Skeletal muscle satellite cell (primary cell): Measurements from ENCODE around the gene DET1. TPM values are rescaled to one million over a fixed set of nuclear protein-coding genes. Genes with fewer than 3 reads are reported as not detected.
A peak's percentile ranks its signal among the peaks of the same experiment; 100 is the strongest.

Experiments used
- H3K27me3 ChIP-seq: 2 replicates; pipeline ENCODE4 v1.7.0; 2013; ENCODE audit warnings: low read length; ENCODE audit not compliant: control insufficient read depth, insufficient read depth
- H3K36me3 ChIP-seq: 2 replicates; pipeline ENCODE4 v1.7.0; 2013; ENCODE audit warnings: mild to moderate bottlenecking, control low read depth, low read length; ENCODE audit not compliant: insufficient read depth
- H3K4me1 ChIP-seq: 2 replicates; pipeline ENCODE4 v1.7.0; 2013; ENCODE audit warnings: low read length; ENCODE audit not compliant: control insufficient read depth, insufficient read depth
- H3K4me2 ChIP-seq: 2 replicates; pipeline ENCODE4 v1.7.0; 2013; ENCODE audit warnings: mild to moderate bottlenecking, low read length
- H3K4me3 ChIP-seq: 2 replicates; pipeline ENCODE4 v1.7.0; 2013; ENCODE audit warnings: low read length
- H3K9ac ChIP-seq: 2 replicates; pipeline ENCODE4 v1.7.0; 2013; ENCODE audit warnings: mild to moderate bottlenecking, low read depth, low read length, moderate library complexity
- H3K9me3 ChIP-seq: replicated peaks from 2 replicates; pipeline ENCODE4 v1.7.0; 2013; ENCODE audit warnings: mild to moderate bottlenecking, control low read depth, low read length
- total RNA-seq: library from RNA; depleted of rRNA; stranded (reverse); fragments of >200 nt; gene quantifications from 2 replicates; pipeline ENCODE4 v1.2.3, GENCODE V29; 2012; rRNA removed

Gene DET1
- total RNA-seq = 6.6 and 7.6 TPM in 2 replicates

DNA sequence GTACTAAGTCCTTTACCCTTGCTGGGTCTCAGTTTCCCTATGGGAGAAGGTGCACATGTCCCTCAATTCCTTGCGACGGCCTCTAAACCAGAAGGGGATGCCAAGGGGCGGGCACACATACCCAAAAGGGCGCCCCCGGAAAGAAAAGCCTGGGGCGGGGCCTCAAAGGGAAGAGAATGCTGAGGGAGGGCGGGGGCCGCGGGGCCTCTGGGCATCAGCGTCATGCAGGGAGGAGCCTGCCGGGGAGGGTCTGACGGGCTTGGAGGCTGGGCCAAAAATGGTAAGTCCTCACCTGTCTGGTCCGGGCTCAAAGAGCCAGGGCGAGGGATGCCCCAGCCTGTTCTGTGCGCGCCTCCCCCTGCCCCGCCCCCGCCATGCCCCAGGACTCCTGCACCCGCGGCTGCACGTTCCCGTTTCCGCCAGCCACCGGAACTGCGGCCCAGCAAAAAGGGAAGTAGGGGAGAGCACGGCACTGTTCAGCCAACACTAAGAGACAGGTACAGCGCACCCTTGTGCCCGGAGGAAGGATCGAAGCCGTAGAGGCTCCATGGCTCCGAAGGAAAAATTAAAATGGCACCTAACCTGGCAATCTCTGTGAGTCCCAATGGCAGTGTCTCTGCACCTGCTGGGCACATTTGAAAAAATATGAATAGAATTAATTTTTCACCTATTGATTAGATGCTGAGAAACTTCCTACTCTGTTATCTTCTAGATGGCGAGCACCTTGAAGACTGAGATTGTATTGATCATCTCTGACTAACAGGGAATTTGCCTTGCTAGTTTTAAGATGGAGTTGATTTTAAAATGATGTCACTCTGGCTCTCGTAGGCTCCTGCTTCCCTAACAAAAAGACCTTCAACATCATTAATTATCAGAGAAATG lies at the start of gene DET1:
TSS of gene DET1 (minus strand) at position 434 of the 882 bp plus-strand sequence. CDS start 14,976 bp downstream, outside the sequence.
- peaks cover 4% of the 10 kb centered on the region for H3K4me1 ChIP-seq
- H3K36me3 ChIP-seq = no peaks in the 10 kb centered on the region
- H3K9ac ChIP-seq = peak within 1 kb of the TSS; percentile 88
- no peaks in the 10 kb centered on the region for H3K27me3 ChIP-seq
- H3K4me2 ChIP-seq = peak within 1 kb of the TSS; percentile 82
- H3K9me3 ChIP-seq = no peaks in the 10 kb centered on the region
- peak within 1 kb of the TSS; percentile 77 for H3K4me3 ChIP-seq

DNA sequence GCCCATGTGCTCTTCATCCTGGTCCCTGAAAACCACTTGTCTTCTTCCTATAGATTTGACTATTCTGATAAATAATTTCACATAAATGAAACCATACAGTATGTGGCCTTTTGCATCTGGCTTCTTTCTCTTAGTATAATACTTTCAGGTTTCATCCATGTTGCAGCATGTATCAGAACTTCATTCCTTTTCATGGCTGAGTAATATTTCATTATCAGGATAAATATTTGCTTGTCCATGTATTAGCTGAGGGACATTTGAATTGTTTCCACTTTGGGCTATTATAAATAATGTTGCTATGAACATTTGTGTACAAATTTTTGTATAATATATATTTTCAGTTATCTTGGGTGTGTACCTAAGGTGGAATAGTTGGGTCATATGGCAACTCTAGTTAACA lies 44.9 kb upstream of the DET1 start:
- H3K27me3 ChIP-seq = peaks cover 7% of the 10 kb centered on the region
- H3K9me3 ChIP-seq = no peaks in the 10 kb centered on the region
- no peak overlapping the region for H3K4me3 ChIP-seq
- H3K4me1 ChIP-seq = no peaks in the 10 kb centered on the region
- H3K9ac ChIP-seq = no peak overlapping the region
- no peaks in the 10 kb centered on the region for H3K36me3 ChIP-seq
- H3K4me2 ChIP-seq = no peak overlapping the region

DNA sequence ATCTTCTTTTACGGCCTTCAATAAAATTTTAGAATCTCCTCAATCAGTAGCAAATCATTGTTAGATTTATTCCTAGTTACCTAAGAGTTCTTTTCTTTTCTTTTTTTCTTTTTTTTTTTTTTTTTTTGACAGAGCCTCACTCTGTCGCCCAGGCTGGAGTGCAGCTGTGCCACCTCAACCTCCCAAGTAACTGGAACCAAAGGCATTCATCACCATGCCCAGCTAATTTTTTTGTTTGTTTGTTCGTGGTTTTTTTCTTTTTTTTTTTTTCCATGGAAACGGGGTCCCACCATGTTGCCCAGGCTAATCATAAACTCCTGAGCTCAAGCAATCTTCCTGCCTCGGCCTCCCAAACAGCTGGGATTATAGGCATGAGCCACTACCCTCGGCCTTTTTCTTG lies 44.3 kb upstream of the DET1 start:
- H3K4me3 ChIP-seq = no peak overlapping the region
- no peaks in the 10 kb centered on the region for H3K4me1 ChIP-seq
- no peak overlapping the region for H3K4me2 ChIP-seq
- H3K9ac ChIP-seq = no peak overlapping the region
- H3K36me3 ChIP-seq = no peaks in the 10 kb centered on the region
- H3K27me3 ChIP-seq = peaks cover 8% of the 10 kb centered on the region
- no peaks in the 10 kb centered on the region for H3K9me3 ChIP-seq

DNA sequence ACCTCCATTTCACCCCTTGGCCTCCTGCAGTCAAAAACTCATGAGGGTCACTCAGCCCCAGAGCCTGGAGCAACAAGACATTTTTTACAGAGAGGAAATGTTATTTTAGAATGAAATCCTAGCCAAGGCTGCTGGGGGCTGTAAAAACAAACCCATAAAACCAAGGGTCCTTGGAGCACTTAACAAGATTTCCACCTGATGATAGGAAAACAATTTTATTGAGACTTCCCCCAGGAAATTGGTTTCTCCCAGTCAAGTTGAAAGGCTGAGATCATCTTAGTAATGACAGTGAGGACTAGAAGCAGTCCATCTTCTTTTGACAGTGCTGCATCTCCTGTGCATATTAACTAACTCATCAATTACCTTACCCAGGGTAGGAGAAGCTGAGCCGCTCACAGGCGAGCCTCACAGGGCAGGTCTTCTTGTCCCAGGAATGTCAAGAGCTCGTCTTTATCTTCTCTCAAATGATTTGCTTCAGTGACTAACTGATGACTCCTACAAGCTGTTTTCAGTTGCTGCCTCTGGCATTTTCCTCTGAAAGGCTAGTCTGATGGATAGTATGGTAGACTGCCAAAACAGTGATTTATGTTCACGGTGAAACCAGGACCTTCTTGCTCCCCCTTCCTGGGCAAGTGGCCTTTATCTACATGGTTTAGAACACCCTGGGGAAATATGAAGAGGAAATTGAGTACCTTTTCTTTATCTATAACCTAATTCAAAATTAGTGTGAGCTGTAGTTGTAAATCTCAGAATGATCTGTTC lies 40.1 kb upstream of the DET1 start:
- no peak overlapping the region for H3K9ac ChIP-seq
- no peak overlapping the region for H3K4me3 ChIP-seq
- no peak overlapping the region for H3K4me2 ChIP-seq
- no peaks in the 10 kb centered on the region for H3K36me3 ChIP-seq
- H3K9me3 ChIP-seq = no peaks in the 10 kb centered on the region
- H3K27me3 ChIP-seq = peaks cover 3% of the 10 kb centered on the region
- H3K4me1 ChIP-seq = no peaks in the 10 kb centered on the region

DNA sequence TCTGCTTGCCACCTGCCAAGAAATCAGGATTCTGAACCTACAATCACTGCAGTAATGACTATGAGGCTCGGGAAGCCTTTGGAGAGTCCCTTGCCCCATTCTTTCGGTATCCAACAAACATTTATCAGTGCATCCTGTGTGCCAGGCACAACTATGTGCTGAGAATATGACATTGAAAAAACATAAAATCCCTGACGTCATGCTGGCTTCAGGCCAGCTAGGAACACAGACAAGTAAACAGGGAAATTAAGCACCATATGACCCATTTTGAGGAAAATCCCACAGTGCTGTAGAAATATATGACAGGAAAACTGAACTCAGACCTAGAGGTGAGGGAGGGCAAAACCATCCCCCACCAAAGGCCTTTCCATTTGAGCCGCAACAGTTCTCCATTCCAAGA lies 34.1 kb upstream of the DET1 start:
- no peaks in the 10 kb centered on the region for H3K36me3 ChIP-seq
- H3K4me2 ChIP-seq = no peak overlapping the region
- no peak overlapping the region for H3K4me3 ChIP-seq
- no peaks in the 10 kb centered on the region for H3K27me3 ChIP-seq
- H3K9me3 ChIP-seq = no peaks in the 10 kb centered on the region
- H3K9ac ChIP-seq = no peak overlapping the region
- no peaks in the 10 kb centered on the region for H3K4me1 ChIP-seq

DNA sequence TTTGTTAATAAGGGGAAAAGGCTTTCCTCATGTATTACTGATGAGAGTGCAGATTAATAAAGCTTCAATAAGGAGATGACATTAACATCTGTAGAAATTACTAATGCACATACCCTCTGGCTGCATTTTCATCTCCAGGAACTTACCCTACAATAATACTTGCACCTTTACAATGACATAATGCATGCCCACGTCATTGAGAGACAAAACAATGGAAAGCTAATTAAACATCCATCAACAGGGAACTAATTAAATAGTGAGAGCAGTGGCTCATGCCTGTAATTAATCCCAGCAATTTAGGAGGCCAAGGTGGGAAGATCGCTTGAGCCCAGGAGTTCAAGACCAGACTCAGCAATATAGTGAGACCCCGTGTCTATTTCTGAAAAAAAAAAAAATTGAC lies 32.8 kb upstream of the DET1 start:
- peaks cover 6% of the 10 kb centered on the region for H3K27me3 ChIP-seq
- H3K4me1 ChIP-seq = no peaks in the 10 kb centered on the region
- H3K4me3 ChIP-seq = no peak overlapping the region
- H3K4me2 ChIP-seq = no peak overlapping the region
- H3K9me3 ChIP-seq = no peaks in the 10 kb centered on the region
- no peaks in the 10 kb centered on the region for H3K36me3 ChIP-seq
- H3K9ac ChIP-seq = no peak overlapping the region

DNA sequence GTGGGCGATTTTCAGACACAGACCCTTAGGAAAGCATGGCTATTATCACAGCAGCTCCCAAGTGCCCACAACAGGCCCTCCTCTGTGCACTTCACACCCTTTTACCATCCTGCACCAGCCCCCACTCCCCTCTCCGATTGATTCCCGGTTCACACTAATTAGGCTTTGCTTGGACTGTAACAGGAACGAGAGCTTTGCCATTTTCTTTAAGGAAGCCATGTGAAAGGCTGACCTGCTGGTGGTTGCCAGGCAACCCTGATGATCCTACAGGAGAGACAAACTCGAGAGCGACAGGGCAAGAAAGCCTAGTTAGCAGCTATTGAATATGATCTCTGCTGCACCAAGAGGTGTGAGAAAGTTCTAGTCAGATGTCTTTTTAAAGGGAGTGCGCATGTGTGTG lies 28.2 kb upstream of the DET1 start:
- H3K9ac ChIP-seq = no peak overlapping the region
- no peaks in the 10 kb centered on the region for H3K4me1 ChIP-seq
- H3K9me3 ChIP-seq = no peaks in the 10 kb centered on the region
- H3K27me3 ChIP-seq = peaks cover 18% of the 10 kb centered on the region
- H3K36me3 ChIP-seq = no peaks in the 10 kb centered on the region
- H3K4me2 ChIP-seq = no peak overlapping the region
- H3K4me3 ChIP-seq = no peak overlapping the region

DNA sequence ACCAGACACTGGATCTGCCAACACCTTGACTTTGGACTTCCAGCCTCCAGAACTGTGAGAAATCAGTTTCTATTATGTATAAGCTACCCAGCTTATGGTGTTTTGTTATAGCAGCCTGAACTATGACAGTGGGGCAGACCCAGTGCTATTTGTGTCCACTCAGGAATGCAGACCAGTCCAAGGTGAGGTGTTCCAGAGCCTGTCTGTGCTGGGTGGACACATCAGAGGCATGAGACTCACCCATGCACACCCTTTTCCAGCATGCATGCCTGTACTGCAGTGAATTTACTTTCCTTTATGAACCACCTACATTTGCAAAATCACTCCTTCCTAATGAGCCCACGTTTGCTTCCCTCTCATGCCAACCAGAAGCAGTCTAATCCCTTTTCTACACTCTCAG lies 27.6 kb upstream of the DET1 start:
- Histone ChIP-seq H3K4me1 (no peaks in the 10 kb centered on the region), H3K9ac (no peak overlapping the region), H3K27me3 (peaks cover 18% of the 10 kb centered on the region), H3K4me2 (no peak overlapping the region), H3K36me3 (no peaks in the 10 kb centered on the region), H3K4me3 (no peak overlapping the region), H3K9me3 (no peaks in the 10 kb centered on the region)

DNA sequence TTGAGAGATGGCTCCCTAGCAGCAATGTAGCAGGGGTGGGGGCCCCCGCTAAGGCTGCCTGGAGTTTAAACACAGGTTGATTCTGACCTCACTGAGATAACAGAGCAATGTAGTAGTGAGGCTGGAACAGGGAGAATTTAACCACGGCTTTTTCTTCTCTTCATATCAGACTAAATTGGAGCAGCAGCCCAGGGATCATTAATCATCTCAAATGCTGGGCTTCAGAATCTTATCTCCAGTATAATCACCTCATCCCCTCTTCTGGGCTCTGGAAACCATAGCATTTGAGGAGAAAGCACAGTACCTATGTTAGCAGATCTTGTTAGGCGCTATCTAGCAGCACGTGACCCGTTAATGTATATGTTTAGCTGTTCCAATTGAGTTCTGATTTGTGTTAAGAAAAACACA lies 25.4 kb upstream of the DET1 start:
- Histone ChIP-seq H3K4me2 (no peak overlapping the region), H3K36me3 (no peaks in the 10 kb centered on the region), H3K4me3 (no peak overlapping the region), H3K4me1 (no peaks in the 10 kb centered on the region), H3K9ac (no peak overlapping the region), H3K9me3 (no peaks in the 10 kb centered on the region), H3K27me3 (peaks cover 18% of the 10 kb centered on the region)

DNA sequence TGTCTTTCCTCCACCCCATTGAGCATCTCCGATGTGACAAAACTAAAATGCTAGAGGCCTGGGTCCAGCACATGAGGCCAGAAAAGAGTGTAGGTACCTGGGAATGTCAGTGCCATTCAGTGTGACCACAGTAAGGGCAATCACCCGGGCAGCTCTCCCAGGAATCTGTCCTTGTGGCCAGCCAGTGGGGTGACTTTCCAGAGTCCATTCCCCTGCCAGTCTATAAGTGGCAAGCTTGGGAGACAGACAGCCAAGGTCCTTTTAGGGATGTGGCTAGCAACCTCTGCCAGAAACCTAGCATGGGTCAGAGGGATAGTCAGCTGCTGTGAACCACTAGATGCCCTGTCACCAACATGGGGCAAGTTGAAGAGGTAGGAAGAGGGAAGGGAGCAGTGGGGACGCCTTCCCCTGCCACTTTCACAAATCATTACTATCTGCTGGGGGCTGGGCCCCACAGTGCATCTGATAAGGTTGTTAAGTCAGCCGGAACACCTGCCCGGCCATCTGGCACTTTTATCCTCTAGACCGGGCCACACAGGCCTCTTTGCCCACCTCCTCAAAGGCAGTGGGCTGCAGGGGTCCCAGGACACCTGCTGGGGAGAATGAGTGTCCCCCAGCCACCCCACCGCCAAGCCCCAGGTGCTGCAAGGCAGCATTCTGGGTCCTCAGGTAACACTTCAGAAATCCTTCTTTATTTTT lies 24.8 kb upstream of the DET1 start:
- no peaks in the 10 kb centered on the region for H3K4me1 ChIP-seq
- H3K9ac ChIP-seq = no peak overlapping the region
- H3K27me3 ChIP-seq = peaks cover 18% of the 10 kb centered on the region
- H3K4me2 ChIP-seq = no peak overlapping the region
- H3K4me3 ChIP-seq = no peak overlapping the region
- no peaks in the 10 kb centered on the region for H3K36me3 ChIP-seq
- H3K9me3 ChIP-seq = no peaks in the 10 kb centered on the region

DNA sequence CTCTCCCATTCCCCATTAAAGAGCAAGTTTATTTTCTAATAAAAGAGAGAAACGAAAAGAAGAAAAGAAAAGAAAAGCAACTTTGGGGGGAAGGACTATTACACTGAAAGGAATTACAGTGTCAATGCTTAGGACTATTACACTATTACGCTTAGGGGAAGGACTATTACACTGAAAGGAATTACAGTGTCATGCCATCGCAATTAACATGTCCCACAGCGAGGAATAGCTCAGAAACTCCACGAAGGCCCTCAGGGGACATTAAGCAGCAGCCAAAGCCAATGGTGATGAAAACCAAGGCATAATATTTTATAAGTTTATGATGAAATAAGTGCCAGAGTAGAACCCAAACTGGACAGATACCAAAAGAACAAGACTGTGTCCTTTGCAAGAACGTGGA lies 22.1 kb upstream of the DET1 start:
- Histone ChIP-seq H3K4me1 (no peaks in the 10 kb centered on the region), H3K27me3 (peaks cover 15% of the 10 kb centered on the region), H3K9ac (no peak overlapping the region), H3K36me3 (no peaks in the 10 kb centered on the region), H3K4me2 (no peak overlapping the region), H3K9me3 (no peaks in the 10 kb centered on the region), H3K4me3 (no peak overlapping the region)
